AG09319 (cell line): ENCODE data around the gene CPA5.

Experiments
- DNase-seq: peaks from one replicate; pipeline ENCODE4 v3.0.0-alpha.2; 2010; ENCODE audit warnings: low read depth; ENCODE audit errors: extremely low read depth
- CTCF ChIP-seq: IDR thresholded peaks from 2 replicates; pipeline ENCODE4 v1.5.1; 2011; ENCODE audit warnings: low read depth, mild to moderate bottlenecking, inconsistent platforms, low read length, moderate library complexity

CPA5 gene

GRCh38 chr7:130360518-130360917, 15.9 kb downstream of the CPA5 start:
- TF ChIP-seq CTCF: no peak

GRCh38 chr7:130361681-130362080, 17.1 kb downstream of the CPA5 start:
- TF ChIP-seq CTCF: no peak
- DNase-seq: no peak

More at GRCh38 chr7:130360518-130360917, 15.9 kb downstream of the CPA5 start:
- no peak for DNase-seq

- no peak for DNase-seq
- TF ChIP-seq CTCF: no peak
Measured at GRCh38 chr7:130362251-130362816, 17.7 kb downstream of the CPA5 start.

GRCh38 chr7:130363026-130363847, 18.6 kb downstream of the CPA5 start:
- TF ChIP-seq CTCF: no peak
- DNase-seq: peak; percentile 56

- DNase-seq: no peak
- TF ChIP-seq CTCF: no peak
Measured at GRCh38 chr7:130364451-130364850, 19.8 kb downstream of the CPA5 start.

- TF ChIP-seq CTCF: no peak
- DNase-seq: no peak
Measured at GRCh38 chr7:130365088-130365487, 20.5 kb downstream of the CPA5 start.
